ENCODE measurements around the gene CD80.

- no peak for TF ChIP-seq POLR2AphosphoS5 (IDR thresholded peaks at IDR 0.05)
- no peak for TF ChIP-seq EP300 (IDR thresholded peaks at IDR 0.05)
Observed at GRCh38 chr3:119506631-119507030, 52.8 kb downstream of the CD80 start.
